Ramos (cell line): Measurements from ENCODE around the gene TNKS1BP1.

ENCODE experiments used
- in situ Hi-C: fragments of 300-500 bp; cut with MboI; formaldehyde crosslinking; loops from one replicate; pipeline ENCODE4 v1.14.3; 2022; ENCODE audit warnings: low sequenced_read_pairs; ENCODE audit not compliant: unreplicated experiment

Gene TNKS1BP1

GRCh38 chr11:57314221-57314973, 10.4 kb downstream of the TNKS1BP1 start:
- in situ Hi-C loops, result no loop called here

- in situ Hi-C loops, result no loop called here
Observed at GRCh38 chr11:57313788-57314135, 11.0 kb downstream of the TNKS1BP1 start.

DNA sequence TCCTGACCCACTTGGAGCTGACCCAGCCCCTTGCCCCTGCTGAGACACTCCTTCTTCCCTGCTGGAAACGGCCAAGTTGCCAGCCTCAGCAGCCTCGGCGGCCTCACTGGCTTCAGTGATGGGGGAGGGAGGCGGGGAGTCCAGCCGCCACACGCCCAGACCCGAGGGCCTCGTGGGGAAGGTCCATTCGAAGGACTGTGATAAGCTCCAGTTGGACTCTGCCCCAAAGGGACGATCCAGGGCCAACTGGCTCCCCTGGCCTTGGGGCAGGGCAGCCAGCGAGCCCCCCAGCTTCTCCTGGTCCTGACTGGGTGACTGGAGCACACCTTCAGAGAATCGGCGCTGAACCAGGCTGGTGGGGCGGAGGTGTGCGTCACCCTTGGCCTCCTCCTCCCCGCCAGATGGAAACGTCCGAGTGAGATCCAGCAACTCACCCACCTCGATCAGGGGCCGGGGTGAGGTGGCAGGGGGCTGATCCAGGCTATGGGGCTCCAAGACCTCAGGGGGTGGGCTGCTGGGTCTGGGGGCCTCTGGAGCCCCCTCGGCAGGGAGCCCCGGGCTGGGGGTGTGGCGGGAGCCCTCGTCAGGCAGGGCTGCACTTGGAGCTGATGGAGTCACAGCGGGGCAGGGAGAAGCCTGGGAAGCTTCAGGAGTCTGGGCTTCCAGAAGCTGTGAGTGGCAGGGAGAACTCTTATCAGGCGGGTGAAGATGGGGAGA, 11.5 kb downstream of the TNKS1BP1 start:
- in situ Hi-C loops, result no loop called here

DNA sequence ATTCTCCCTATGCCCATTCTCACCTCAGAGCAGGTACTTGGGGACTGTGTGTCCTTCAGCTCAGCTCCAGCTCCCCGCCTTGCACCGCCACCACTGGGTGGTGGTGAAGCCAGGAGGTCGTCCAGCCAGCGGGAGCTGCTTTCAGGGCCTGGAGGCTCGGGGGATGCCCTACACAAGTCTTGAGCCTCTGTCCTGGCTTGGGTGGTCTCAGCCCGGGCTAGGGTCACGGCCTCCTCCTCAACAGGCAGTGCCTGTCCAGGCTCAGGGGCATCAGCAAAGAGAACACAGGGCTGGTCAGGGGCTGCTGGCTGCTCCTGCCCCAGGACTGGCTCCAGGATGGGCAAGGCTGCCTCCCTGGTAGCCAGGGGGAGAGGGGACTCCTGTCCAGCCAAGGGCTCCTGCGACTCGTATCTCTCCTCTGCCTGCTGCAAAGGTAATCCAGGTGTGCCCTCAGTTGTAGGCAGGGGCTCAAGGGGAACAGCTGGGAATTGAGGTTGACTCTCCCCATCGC, 12.2 kb downstream of the TNKS1BP1 start:
- in situ Hi-C loops, result no loop called here

DNA sequence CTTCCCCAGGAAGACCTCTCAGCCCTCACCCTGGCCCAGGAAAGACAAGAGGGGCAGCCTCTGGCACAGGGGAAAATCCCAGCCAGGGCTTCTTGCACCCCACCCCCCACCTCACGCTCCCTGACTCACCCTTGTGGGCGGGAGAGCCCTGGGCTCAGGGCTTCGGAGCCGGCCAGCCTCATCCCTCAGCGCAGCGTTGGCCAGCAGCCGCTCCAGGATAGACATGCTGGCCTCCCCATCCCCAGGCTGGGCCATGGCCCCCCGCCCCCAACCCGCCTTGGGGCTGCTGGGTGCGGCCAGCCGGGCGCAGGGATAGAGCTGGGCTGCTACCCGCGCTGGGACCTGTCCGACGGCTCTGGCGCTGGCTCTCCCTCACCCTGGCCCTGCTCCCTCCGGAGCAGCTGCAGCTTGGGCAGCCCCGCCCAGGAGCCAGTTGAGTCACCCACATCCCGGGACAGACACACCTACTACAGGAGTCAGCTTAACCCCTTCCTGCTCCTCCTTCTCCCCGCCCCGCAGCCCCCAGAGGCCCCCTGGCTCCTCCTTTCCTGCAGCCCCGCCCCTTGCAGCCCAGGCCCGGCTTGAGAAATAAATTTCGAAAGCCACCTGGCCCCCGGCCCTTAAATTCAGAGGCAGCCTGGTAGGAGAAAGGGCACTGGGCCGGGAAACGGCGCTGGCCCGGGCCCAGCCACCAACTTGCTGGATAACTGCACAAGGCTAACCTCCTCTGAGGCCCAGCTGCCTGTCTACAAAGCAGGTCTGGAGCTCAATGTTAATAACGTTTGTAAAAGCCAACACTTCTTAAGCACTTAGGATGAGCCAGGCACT, 13.4 kb downstream of the TNKS1BP1 start:
- in situ Hi-C loops, result no loop called here

DNA sequence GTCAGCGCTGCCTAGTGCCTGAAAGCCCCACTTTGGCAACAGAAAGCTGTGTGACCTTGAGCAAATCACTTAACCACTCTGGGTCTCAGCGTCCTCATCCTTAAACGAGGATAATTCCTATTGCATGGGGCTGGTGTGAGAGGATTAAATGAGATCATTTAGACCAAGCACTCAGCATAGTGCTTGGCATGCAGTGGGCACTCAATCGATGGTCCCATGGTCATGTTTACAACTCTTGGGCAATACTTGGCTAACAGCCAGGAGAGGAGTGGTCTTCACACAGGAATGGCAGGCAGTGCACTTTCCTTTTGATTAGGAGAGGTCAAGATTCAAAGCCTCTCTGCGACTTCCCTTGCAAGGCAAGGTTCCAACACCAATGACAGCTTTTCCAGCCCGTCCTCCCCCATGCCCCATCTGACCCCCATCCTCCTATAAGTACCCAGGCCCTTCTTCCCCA, 14.1 kb downstream of the TNKS1BP1 start:
- in situ Hi-C loops, result no loop called here

GRCh38 chr11:57310091-57310490, 14.7 kb downstream of the TNKS1BP1 start:
- in situ Hi-C loops, result no loop called here

- in situ Hi-C loops, result no loop called here
Observed at GRCh38 chr11:57309106-57310059, 15.4 kb downstream of the TNKS1BP1 start.

- in situ Hi-C loops, result no loop called here
Observed at GRCh38 chr11:57308426-57309060, 16.2 kb downstream of the TNKS1BP1 start.

GRCh38 chr11:57307666-57308270, 17.0 kb downstream of the TNKS1BP1 start:
- in situ Hi-C loops, result no loop called here

DNA sequence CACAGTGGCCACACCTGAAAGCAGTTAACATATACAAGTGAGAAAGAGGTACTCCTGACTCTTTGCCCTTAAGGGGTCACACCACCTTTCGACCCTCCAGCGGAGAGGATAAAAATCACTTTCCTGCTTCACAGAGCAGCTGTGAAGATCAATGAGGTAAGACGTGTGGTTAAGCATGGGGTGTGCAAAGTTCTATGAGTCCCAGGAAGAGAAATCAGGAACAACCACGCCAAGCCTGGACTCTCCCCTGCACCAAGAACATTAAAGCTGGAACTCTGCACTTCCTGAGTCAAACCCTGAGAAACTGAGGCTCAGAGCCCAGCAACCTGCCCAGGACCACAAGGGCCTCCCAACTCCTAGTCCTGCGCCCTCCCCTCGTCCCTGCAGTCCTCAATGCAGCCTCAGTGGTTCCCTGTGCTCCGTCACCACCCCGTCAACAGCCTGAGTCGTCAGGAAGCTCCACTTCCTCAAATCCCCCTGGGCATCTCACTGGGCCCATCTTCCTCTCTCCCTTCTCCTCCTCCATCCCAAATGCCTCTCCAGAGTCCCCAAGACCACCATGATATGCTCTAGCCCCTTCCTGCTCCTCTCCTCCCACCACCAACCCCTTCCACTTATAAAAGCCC, 17.7 kb downstream of the TNKS1BP1 start:
- in situ Hi-C loops, result no loop called here

- in situ Hi-C loops, result no loop called here
Observed at GRCh38 chr11:57306161-57306876, 18.4 kb downstream of the TNKS1BP1 start.

- in situ Hi-C loops, result no loop called here
Observed at GRCh38 chr11:57305523-57305922, 19.2 kb downstream of the TNKS1BP1 start.

- in situ Hi-C loops, result no loop called here
Observed at GRCh38 chr11:57303990-57304579, 20.7 kb downstream of the TNKS1BP1 start.

DNA sequence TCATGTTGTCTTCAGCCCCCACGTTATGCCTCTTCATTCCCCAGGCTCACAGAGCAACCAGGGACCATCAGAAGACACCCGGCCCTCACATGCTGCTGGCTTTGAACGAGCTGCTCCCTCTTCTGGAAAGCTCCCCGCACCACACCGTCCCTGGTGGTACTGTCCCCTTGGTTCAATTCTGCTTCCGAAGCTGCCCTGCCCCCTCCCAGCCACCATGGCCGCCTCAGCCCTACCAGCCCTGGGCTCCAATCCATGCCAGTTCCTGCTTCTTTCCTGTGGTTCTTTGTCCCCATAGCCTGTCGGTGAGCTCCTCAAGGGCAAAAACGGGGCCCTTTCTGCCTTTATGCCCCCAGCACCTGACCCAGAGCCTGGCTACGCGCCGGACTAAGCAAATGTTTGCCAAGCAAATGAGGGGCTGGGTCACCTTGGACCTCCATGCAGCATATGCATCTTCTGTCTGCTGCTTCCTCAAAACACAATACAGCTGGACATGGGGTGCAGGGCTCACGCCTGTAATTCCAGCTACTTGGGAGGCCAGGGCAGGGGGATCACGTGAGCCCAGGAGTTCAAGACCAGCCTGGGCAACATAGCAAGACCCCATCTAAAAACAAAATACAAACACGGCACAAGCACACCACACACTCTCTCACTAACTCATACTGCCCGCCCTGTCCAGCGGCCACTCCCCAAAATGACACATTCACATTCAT, 21.3 kb downstream of the TNKS1BP1 start:
- in situ Hi-C loops, result no loop called here

- in situ Hi-C loops, result no loop called here
Observed at GRCh38 chr11:57302489-57302888, 22.3 kb downstream of the TNKS1BP1 start.
